GM21717 (cell line): ENCODE results near the gene UBA52.
"Not testable (repeated sequence)": the region's sequence is repeated elsewhere in the genome, so short reads cannot be mapped to it uniquely, and the experiment has no call there.

Experiments used
- ATAC-seq: cut with Tn5 transposase; IDR thresholded peaks from one replicate; pipeline ENCODE4 v1.9.1; 2021; ENCODE audit warnings: mild to moderate bottlenecking, moderate library complexity; ENCODE audit not compliant: unreplicated experiment

The UBA52 gene

GRCh38 chr19:18571564-18572344 is at the start of gene UBA52:
Gene UBA52, plus strand, starts transcription at chr19:18571857. Its CDS starts 1,444 bp downstream, at chr19:18573301.
- ATAC-seq: peak; percentile 68

- peak; percentile 81 for ATAC-seq
Measured at GRCh38 chr19:18522124-18522861, 49.4 kb upstream of the UBA52 start.

DNA sequence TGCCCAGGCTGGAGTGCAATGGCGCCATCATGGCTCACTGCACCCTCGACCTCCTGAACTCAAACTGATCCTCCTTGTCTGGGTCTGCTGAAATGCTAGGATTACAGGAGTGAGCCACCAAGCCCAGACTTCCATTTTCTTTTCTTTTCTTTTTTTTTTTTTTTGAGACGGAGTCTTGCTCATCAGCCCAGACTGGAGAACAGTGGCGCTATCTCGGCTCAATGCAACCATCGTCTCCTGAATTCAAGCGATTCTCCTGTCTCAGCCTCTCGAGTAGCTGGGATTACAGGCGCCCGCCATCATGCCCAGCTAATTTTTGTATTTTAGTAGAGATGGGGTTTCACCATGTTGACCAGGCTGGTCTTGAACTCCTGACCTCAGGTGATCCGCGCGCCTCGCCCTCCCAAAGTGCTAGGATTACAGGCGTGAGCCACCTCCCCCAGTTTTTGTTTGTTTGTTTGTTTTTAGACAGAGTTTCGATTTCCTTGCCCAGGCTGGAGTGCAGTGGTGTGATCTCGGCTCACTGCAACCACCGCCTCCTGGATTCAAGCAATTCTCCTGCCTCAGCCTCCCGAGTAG is 48.7 kb upstream of the UBA52 start:
- not testable (repeated sequence) for ATAC-seq

- no peak for ATAC-seq
Measured at GRCh38 chr19:18523841-18524240, 47.8 kb upstream of the UBA52 start.

DNA sequence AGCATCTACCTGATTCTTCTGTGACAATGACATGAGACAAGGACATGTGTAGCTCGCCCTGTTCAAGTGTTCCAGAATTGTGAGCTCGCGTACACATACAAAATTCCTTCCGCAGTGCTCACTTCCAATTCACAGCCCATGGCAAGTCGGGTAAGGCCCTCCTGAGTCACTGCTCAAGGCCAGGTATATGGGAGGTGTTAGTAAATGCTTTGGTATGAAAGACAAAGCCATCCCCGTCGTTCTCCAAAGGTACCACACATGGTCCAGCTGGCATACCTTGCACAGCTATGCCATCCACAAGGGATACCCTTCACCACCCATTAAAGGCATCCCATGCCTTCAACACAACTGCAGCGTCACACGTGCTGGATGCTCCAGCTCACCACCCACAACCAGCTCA is 45.3 kb upstream of the UBA52 start:
- ATAC-seq: no peak

- ATAC-seq: no peak
Measured at GRCh38 chr19:18529782-18530181, 41.9 kb upstream of the UBA52 start.

DNA sequence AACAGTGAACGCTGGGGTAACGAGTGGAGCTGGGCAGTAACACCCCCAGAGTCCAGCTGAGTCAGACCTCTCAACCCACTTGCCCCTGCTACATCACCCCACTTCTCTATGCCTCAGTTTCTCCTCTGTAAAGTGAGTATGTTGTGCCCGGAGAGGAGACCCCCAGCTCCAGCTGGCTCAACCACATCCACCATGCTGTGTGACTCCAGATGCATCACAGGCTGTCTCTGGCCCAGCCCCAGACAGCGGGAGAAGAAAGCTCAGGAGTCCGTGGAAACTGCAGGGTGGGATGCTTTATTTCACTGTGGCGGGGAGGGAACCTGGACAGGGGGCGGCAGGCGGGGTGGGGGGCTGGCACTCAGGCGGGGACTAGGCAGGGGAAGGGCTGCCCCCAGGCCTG is 40.2 kb upstream of the UBA52 start:
- no peak for ATAC-seq

DNA sequence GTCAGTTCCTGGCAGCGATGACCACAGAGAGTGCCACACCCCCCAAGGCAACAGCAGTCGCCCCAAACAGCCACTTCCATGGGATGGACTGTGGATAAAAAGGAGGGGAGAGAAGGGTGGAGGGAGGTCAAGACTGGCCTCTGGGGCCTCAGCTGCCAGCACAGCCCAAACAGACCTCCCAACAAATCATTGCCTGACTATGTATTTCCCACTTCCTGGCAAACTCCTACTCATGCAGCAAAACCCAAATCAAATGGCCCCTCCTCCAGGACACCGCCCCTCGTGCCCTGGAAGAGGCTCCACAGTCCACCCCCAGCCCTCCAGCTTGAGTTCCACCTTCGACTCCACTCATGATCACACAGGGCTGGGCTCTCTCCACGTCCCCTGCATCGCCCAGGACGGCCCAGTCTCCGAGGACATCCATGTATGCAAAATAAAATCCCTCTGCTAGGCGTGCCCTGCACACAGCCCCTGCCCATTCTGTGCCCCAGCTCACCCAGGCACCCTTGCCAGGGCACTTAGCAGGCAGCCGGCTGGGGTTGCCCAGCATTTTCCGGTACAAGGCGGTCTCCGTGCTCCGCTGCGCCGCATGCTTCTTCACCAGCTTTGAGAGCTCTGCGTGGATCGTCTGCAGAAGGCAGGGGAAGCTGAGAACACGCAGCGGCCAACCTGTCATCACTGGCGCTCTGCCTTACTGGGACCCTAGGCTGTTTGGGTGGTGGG is 39.3 kb upstream of the UBA52 start:
- no peak for ATAC-seq

DNA sequence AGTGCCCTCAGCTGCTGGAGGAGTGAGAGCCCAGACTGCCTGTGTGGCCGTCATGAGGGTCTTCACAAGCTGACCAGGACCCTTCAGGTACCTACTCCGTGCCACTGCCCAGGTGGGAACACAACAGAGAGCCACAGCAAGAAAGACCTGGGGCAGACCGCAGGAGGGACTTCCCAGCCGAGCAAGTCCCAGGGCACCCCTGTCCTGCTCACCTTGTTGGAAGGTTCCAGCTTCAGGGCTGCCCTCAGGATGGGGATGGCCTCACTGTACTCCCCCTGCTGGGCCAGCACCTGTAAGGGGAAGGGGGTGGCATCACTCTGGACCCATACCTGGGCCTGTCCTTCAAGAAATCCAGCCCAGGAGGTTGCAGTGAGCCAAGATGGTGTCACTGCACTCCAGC is 38.6 kb upstream of the UBA52 start:
- no peak for ATAC-seq

GRCh38 chr19:18536475-18536874 is 35.2 kb upstream of the UBA52 start:
- ATAC-seq: no peak

- no peak for ATAC-seq
Measured at GRCh38 chr19:18537431-18537830, 34.2 kb upstream of the UBA52 start.

DNA sequence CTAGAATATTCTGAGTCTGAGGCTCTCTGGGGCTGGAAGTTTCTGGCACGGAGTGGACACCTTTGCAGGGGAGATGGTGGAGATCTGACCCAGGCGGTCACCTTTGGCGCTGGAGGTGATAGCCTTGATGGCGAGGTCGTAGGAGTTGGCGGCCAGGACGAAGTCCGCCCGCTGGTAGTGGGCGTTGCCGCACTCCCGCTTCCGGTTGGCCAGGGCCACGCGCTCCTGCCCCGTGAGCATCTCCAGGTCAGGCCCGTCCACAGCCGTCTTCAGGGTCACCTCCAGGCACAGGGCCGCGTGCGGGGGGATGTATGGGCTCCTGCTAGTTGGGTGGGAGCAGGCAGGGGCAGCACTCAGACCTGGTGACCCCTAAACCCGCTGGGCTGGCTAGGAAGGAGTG is 33.5 kb upstream of the UBA52 start:
- no peak for ATAC-seq

DNA sequence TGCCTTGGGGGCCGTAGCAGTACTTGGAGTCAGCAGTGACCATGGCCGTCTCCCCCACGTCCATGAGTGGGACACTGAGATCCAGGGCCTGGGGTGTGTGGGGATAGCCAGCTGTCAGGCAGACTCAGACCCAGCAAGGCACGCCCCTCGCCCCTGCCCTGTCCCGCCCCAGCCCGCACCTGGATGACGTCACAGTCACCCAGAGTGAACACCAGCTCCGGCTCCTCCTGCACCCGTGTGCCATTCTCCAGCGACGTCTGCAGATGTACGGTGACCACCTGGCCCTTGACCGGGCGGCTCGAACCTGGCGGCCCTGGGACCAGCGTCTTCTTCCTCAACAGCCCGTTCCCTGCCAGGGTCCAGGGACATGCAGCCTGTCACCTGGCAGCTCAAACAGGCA is 32.3 kb upstream of the UBA52 start:
- no peak for ATAC-seq

DNA sequence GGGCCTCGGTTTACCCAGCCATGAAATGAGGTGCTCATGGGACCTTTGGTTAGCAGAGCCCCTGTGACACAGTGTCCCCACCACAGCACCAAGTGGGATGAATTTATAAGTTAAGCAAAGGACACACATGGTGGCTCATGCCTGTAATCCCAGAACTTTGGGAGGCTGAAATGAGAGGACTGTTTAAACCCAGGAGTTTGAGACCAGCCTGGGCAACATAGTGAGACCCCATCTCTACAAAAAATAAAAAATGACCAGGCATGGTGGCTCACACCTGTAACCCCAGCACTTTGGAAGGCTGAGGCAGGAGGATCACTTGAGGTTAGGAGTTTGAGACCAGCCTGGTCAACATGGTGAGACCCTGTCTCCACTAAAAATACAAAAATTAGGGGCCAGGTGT is 31.5 kb upstream of the UBA52 start:
- ATAC-seq: not testable (repeated sequence)

- ATAC-seq: no peak
Measured at GRCh38 chr19:18541258-18541991, 30.2 kb upstream of the UBA52 start.

DNA sequence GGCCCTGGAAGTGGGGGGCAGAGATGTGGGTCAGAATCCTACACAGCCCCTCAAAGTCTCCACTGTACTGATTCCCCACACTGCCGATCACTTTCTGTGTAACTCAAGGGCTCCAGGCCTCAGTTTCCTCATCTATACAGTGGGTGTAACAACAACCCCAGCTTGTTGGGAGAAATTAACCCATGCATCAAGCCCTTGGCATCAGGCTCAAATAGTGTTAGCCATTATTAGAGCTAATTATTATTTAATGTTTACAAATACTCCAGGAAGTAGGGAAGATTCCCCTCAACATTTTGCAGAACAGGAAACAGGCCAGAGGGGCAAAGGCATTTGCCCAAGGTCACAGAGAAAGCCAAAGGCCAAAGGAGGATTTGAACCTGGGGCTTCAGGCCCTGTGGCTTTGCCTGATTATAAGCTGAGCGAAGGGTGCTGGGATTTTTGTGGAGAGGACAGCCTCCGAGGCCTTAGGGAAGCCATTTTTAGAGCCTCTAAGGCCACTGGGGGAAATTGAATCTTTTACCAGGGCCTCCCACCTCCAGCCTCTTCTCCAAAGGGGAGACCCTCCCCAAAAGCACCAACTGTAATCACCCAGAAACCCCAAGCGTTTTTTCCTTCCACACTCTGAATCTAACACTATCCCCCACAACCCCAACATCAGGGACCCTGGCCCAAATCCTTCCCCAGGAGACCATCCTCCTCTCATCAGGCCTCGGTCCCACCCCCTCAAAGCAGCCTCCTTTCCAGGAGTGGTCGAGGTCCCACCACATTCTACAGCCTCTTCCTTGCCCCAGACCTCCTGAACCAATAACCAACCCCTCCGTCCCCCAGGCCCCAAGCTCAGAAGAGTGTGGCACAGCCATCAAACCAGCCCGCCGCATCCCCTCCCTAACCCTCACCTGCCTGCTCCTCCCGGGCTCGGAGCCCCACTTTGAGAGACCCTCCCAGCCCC is 29.4 kb upstream of the UBA52 start:
- ATAC-seq: no peak

DNA sequence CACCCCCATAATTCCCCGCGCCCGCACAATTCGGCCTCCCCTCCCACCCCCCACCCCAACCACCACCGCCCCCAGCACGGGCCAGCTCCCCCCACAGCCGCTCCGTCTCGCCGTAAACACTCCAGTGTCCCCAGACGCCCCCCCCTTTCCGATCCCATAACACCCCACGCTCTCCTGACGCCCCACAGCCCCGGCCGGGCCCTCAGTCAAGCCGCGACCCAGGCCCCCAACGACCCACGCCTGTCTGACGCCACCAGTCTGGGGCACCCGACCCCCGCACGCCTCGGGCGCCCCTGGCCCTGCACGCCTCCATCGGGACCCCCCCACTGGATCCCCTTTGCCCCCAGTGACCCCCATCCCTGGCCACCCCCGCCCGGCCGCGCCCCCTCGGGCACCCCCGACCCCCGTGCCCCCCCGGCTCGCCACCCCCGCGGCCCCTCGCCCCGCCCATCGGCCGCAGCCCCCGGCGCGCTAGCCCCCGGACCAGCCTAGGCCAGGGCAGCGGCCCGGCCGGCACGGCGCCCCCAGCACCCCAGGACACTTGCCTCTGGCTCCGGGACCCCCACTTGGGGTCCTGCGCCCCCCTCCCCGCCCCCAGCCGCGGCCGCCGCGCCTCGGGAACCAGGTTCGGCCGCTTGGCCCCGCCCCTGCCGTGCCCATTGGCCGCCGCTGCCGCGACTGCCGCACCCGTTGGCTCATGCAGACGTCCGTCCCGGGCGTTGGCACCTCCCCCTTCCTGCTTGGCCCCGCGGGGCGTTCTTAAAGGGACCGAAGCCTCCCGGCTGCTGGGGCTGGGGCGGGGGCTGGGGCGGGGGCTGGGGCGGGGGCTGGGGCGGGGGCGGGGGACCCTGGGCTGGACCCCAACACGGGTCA is 28.5 kb upstream of the UBA52 start, which contains the start of gene FKBP8:
Gene FKBP8 (minus strand): TSS at position 633 of the 873 bp plus-strand sequence. CDS start 1,603 bp downstream, outside the sequence.
- peak; percentile 85 for ATAC-seq

DNA sequence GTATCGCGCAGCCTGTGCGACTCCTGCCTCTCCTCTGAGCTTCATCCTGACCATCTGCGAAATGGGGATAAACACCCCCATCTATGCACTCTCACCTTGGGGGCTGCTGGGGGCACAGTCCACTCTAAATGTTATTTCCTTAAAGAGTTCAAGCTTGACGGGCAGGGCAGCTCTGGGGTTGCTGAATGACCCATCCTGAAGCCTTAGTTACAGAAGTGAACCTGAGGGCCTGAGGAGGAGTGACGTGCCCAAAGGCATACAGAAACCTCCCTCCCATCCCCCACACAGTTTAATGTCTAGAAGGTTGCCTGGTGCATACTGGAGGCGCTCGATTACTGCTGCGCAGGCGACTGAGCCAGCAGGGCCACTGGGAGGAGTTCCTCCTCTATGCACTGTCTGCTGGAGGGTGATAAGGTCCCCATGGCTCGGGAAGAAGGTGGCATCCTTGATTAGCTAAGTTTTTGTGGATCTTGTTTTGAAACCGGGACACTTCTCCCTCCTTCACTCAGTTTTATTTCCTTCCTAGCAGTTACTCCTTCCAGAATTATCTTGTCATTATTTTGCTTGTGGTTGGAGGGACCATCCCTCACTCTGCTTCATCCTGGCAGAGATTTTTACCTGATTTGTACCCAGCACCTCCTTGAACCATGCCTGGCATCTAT is 27.7 kb upstream of the UBA52 start:
- ATAC-seq: peak; percentile 51
